ENCODE results near the gene KLK7. TPM values are rescaled to one million over a fixed set of nuclear protein-coding genes. Genes with fewer than 3 reads are reported as not detected.

KLK7 gene
- total and polyA plus RNA-seq, 2 donors (not counting 3 experiments of a cell fraction or from before 2014, with no cell fraction given): not detected

GRCh38 chr19:51024924-51025323 lies 41.2 kb upstream of the KLK7 start:
- no TSS peak for BruUV-seq (replicated peaks)
- ChIA-PET POLR2A (interaction anchor here (0.7 kb wide), 1 partner anchor 128 kb away, joined by 4 read pairs; no protein-coding TSS in a partner anchor), CTCF (no interaction called here)
- Histone ChIP-seq H3K4me1 (ENCODE audit: control insufficient read depth, extremely low read depth, insufficient read depth, low read length) (no peaks in the 10 kb centered on the region), H2AFZ (ENCODE audit: low read depth, low read length) (no peak overlapping the region), H3K9me3 (replicated peaks; ENCODE audit: control insufficient read depth, insufficient read depth, low read length) (no peaks in the 10 kb centered on the region), H3K9me1 (replicated peaks; ENCODE audit: control insufficient read depth, extremely low read depth, insufficient read depth, low read length) (no peaks in the 10 kb centered on the region), H3K27ac (ENCODE audit: insufficient read depth, low read depth, low read length) (no peak overlapping the region), H3K79me2 (ENCODE audit: control insufficient read depth, insufficient read depth, low read length) (no peaks in the 10 kb centered on the region), H3K4me2 (ENCODE audit: insufficient read depth, low read length) (no peak overlapping the region), H3K4me3 (replicated peaks in 1 of 3; ENCODE audit: insufficient read depth in 1 of 3, low read depth in 1 of 3, low read length in 3 of 3) (no peak overlapping the region), H3K9ac (replicated peaks; ENCODE audit: extremely low read depth, insufficient read depth, low read length) (no peak overlapping the region), H4K20me1 (replicated peaks; ENCODE audit: control insufficient read depth, extremely low read depth, insufficient read depth, low read length) (no peaks in the 10 kb centered on the region), H3K27me3 (ENCODE audit: control insufficient read depth in 2 of 2, insufficient read depth in 2 of 2, low read length in 2 of 2) (peaks cover 0 to 5% of the 10 kb centered on the region in 2 experiments), H3K36me3 (ENCODE audit: control insufficient read depth in 2 of 2, extremely low read depth in 1 of 2, insufficient read depth in 2 of 2, low read length in 2 of 2) (no peaks in the 10 kb centered on the region)
- TF ChIP-seq EZH2 (IDR thresholded peaks at IDR 0.05; ENCODE audit: borderline replicate concordance, low read depth, low read length, severe bottlenecking) (no peak), MYC (IDR thresholded peaks at IDR 0.05; ENCODE audit: low read depth, low read length) (no peak), JUN (IDR thresholded peaks at IDR 0.05; ENCODE audit: borderline replicate concordance, insufficient read depth, insufficient read length, low read depth) (no peak), POLR2AphosphoS5 (IDR thresholded peaks at IDR 0.05; ENCODE audit: insufficient read depth, low read depth, low read length) (no peak), POLR2A (IDR thresholded peaks at IDR 0.05; ENCODE audit: low read depth, low read length) (no peak), GATA2 (IDR thresholded peaks at IDR 0.05; ENCODE audit: insufficient read depth, insufficient read length, low read depth, low read length) (no peak), MAX (IDR thresholded peaks at IDR 0.05; ENCODE audit: insufficient read depth, insufficient read length) (no peak), CTCF (IDR thresholded peaks at IDR 0.05; ENCODE audit: extremely low read depth in 1 of 2, insufficient read depth in 1 of 2, low read depth in 1 of 2, low read length in 2 of 2) (no peak), FOS (IDR thresholded peaks at IDR 0.05; ENCODE audit: borderline replicate concordance, insufficient read depth, low read length) (no peak)
- FAIRE-seq: no peak
- no peak for DNase-seq (ENCODE audit: low read depth, low spot score)
- intact Hi-C loops (cut with micrococcal nuclease): no loop called here
- dilution Hi-C loops (cut with MboI; ENCODE audit: extremely low pct_ligation_motif_present, low sequenced_read_pairs): no loop called here

All from endothelial cell of umbilical vein (primary cell).